ENCODE results near the gene RYR1. TPM values are rescaled to one million over a fixed set of nuclear protein-coding genes. Genes with fewer than 3 reads are reported as not detected.

RYR1 gene
- total and polyA plus RNA-seq, 7 donors = under 0.01 to 4.1 (median 0.85) TPM

DNA sequence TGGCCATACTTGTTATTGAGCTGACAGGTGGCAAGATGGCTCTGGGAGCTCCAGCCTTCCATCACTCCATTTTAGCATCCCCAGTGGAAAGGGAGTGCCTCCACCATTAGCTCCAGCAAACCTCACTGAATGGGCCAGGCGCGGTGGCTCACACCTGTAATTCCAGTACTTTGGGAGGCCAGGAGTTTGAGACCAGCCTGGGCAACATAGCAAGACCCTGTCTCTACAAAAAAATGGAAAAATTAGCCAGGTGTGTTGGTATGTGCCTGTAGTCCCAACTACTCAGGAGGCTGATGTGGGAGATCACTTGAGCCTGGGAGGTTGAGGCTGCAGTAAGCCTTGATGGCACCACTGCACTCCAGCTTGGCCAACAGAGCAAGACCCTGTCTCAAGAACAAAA is 98.0 kb downstream of the RYR1 start:
- intact Hi-C loops (cut with DNase I) = no loop called here
- Histone ChIP-seq H3K4me3 (no peak overlapping the region), H3K4me1 (no peaks in the 10 kb centered on the region), H3K36me3 (no peaks in the 10 kb centered on the region), H3K27me3 (peaks cover 0 to 13% (median 0%) of the 10 kb centered on the region in 3 donors), H3K9me3 (peaks cover 0 to 10% (median 6%) of the 10 kb centered on the region in 4 donors), H3K27ac (no peak overlapping the region)
- 99 to 100% methylated on average over 2 of the region's 2 CpGs for WGBS, 2 donors
- no peak for DNase-seq
- TF ChIP-seq EP300 (IDR thresholded peaks at IDR 0.05) = no peak
- no peak for TF ChIP-seq POLR2A (IDR thresholded peaks at IDR 0.05)
- no peak for TF ChIP-seq POLR2AphosphoS5 (IDR thresholded peaks at IDR 0.05)
- TF ChIP-seq CTCF (IDR thresholded peaks at IDR 0.05) = no peak

DNA sequence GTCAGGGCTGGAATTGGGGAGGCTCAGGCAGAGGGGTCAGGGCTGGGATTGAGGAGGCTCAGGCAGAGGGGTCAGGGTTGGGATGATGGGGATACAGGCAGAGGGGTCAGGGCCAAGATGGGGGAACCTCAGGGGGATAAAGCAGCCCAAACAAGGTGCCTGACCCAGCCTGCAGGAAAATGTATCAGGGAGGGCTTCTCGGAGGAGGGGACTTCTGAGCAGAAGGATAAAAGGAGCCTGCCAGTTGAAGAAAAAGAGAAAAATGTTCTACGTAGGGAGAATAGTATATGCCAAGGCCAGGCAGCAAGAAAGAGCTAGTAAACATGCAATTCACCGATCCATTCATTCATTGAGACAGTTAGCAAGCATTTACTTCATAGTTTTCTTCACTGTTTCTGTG is 99.4 kb downstream of the RYR1 start:
- no peak overlapping the region for H3K4me3 ChIP-seq
- H3K27ac ChIP-seq = no peak overlapping the region
- intact Hi-C loops (cut with DNase I) = no loop called here
- H3K36me3 ChIP-seq = no peaks in the 10 kb centered on the region
- WGBS, 2 donors = 82 to 90% methylated on average over 3 of the region's 3 CpGs
- peaks cover 0 to 3% (median 0%) of the 10 kb centered on the region in 3 donors for H3K27me3 ChIP-seq
- no peaks in the 10 kb centered on the region for H3K4me1 ChIP-seq
- H3K9me3 ChIP-seq = peaks cover 0 to 10% (median 6%) of the 10 kb centered on the region in 4 donors
- no peak for DNase-seq
- TF ChIP-seq POLR2A (IDR thresholded peaks at IDR 0.05) (no peak), EP300 (IDR thresholded peaks at IDR 0.05) (no peak), POLR2AphosphoS5 (IDR thresholded peaks at IDR 0.05) (no peak), CTCF (IDR thresholded peaks at IDR 0.05) (no peak)

- Histone ChIP-seq H3K36me3 (no peaks in the 10 kb centered on the region), H3K4me3 (no peak overlapping the region), H3K27ac (no peak overlapping the region), H3K27me3 (peaks cover 0 to 3% (median 0%) of the 10 kb centered on the region in 3 donors), H3K9me3 (peaks cover 0 to 10% (median 6%) of the 10 kb centered on the region in 4 donors), H3K4me1 (no peaks in the 10 kb centered on the region)
- intact Hi-C loops (cut with DNase I) = no loop called here
- TF ChIP-seq CTCF (IDR thresholded peaks at IDR 0.05) (no peak), POLR2AphosphoS5 (IDR thresholded peaks at IDR 0.05) (no peak), POLR2A (IDR thresholded peaks at IDR 0.05) (no peak), EP300 (IDR thresholded peaks at IDR 0.05) (no peak)
- no peak for DNase-seq
- 90 to 92% methylated on average over 8 of the region's 8 CpGs for WGBS, 2 donors
Observed at GRCh38 chr19:38534574-38534973, 101.1 kb downstream of the RYR1 start.

DNA sequence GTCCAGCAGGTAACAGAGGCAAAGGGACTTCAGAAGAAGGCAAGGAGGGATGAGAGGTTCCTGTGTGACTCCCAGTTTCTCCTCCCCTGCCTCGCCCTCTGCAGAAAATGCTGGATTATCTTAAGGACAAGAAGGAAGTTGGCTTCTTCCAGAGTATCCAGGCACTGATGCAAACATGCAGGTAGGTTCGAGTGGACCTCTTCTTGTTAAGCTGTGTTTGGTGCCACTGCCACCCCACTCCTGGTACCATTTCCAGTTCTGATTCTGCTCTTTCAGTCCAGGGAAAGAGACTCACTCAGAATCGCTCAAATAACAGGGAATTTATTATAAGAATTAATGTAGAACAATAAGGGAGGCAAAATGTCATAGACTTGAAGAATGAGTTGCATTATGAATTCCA is 101.7 kb downstream of the RYR1 start:
- no peak overlapping the region for H3K27ac ChIP-seq
- H3K27me3 ChIP-seq = peaks cover 0 to 3% (median 0%) of the 10 kb centered on the region in 3 donors
- TF ChIP-seq POLR2AphosphoS5 (IDR thresholded peaks at IDR 0.05) = no peak
- no peak for TF ChIP-seq POLR2A (IDR thresholded peaks at IDR 0.05)
- TF ChIP-seq CTCF (IDR thresholded peaks at IDR 0.05) = no peak
- WGBS, 2 donors = 81 to 86% methylated on average over 3 of the region's 3 CpGs
- H3K4me3 ChIP-seq = no peak overlapping the region
- H3K36me3 ChIP-seq = no peaks in the 10 kb centered on the region
- peaks cover 0 to 10% (median 6%) of the 10 kb centered on the region in 4 donors for H3K9me3 ChIP-seq
- H3K4me1 ChIP-seq = no peaks in the 10 kb centered on the region
- no peak for DNase-seq
- intact Hi-C loops (cut with DNase I) = no loop called here
